GM19455 (cell line): ENCODE results near the gene KCNK6.

Experiments used
- ATAC-seq: cut with Tn5 transposase; IDR thresholded peaks from one replicate; pipeline ENCODE4 v1.9.1; 2021; ENCODE audit not compliant: unreplicated experiment

Gene KCNK6

GRCh38 chr19:38319421-38320258, at the start of gene KCNK6:
Gene KCNK6, plus strand, starts transcription at chr19:38319845. Its CDS starts 106 bp downstream, at chr19:38319951.
- no peak for ATAC-seq

GRCh38 chr19:38270587-38271167, 49.0 kb upstream of the KCNK6 start:
- no peak for ATAC-seq

GRCh38 chr19:38273499-38273898, 46.1 kb upstream of the KCNK6 start:
- ATAC-seq = no peak

- no peak for ATAC-seq
Measured at GRCh38 chr19:38274739-38275138, 44.9 kb upstream of the KCNK6 start.

- ATAC-seq = no peak
Measured at GRCh38 chr19:38276942-38277517, 42.6 kb upstream of the KCNK6 start.

- no peak for ATAC-seq
Measured at GRCh38 chr19:38277549-38277948, 42.1 kb upstream of the KCNK6 start.

GRCh38 chr19:38277969-38278680, 41.5 kb upstream of the KCNK6 start:
- ATAC-seq = no peak

- ATAC-seq = no peak
Measured at GRCh38 chr19:38278751-38279150, 40.9 kb upstream of the KCNK6 start.

- ATAC-seq = no peak
Measured at GRCh38 chr19:38280030-38280921, 39.4 kb upstream of the KCNK6 start.

GRCh38 chr19:38281811-38282566, 37.7 kb upstream of the KCNK6 start:
- no peak for ATAC-seq

GRCh38 chr19:38283271-38283670, 36.4 kb upstream of the KCNK6 start:
- ATAC-seq = no peak

- no peak for ATAC-seq
Measured at GRCh38 chr19:38284422-38284821, 35.2 kb upstream of the KCNK6 start.

- no peak for ATAC-seq
Measured at GRCh38 chr19:38285567-38285966, 34.1 kb upstream of the KCNK6 start.

GRCh38 chr19:38287604-38288003, 32.0 kb upstream of the KCNK6 start:
- no peak for ATAC-seq

GRCh38 chr19:38288123-38288855, 31.4 kb upstream of the KCNK6 start:
- ATAC-seq = no peak

- no peak for ATAC-seq
Measured at GRCh38 chr19:38289955-38290354, 29.7 kb upstream of the KCNK6 start.

GRCh38 chr19:38290631-38291147, 29.0 kb upstream of the KCNK6 start:
- no peak for ATAC-seq

GRCh38 chr19:38291855-38292254, 27.8 kb upstream of the KCNK6 start:
- ATAC-seq = no peak

GRCh38 chr19:38293281-38293680, 26.4 kb upstream of the KCNK6 start:
- no peak for ATAC-seq
